PC-9 (cell line): ENCODE measurements around the gene MMD.

ENCODE experiments used
- CTCF ChIP-seq: fragments of 200-600 bp; sonication (generic); conservative IDR thresholded peaks from 2 replicates; pipeline ENCODE4 v1.6.1; 2017; ENCODE audit warnings: mixed run types, antibody characterized with exemption, mild to moderate bottlenecking, moderate library complexity
- EZH2 ChIP-seq: fragments of 200-600 bp; sonication (generic); IDR thresholded peaks from 2 replicates; pipeline ENCODE4 v1.8.0; 2017; ENCODE audit warnings: antibody characterized with exemption, low read depth

DNA sequence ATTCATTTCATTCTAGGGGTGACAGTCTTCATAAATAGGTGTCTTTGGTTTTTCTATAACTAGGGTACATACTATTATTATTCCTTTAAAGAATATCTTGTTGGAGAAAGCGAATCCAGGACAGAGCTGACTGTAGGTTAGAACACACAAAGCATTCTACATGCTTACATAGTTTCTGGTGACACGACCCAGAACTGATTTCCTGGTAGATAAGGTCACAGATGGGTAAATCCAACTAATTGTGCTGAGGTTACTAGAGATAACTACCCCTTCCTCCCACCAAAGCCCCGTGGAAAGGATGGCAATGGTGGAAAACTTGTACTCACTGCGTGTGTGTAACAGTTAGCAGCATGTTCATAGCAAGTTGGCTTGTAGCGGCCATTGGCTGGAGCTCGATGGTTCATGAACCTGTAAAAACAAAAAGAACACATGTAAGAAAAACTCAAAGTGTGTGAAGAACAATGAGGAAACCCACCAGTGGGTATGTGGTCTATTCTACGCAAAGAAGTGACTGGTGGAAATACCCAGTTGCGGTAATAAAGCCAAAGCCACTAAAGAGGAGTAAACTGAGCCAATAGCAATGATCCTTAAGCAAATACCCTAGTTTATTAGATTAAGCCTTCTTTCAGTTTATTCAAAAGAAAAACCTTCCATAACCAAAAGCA, 7.7 kb downstream of the MMD start:
- no peak for TF ChIP-seq CTCF
- TF ChIP-seq EZH2: no peak
